ENCODE results near the gene PXT1.
A peak's percentile ranks its signal among the peaks of the same experiment; 100 is the strongest.
"Not testable (repeated sequence)": the region's sequence is repeated elsewhere in the genome, so short reads cannot be mapped to it uniquely, and the experiment has no call there.

Gene PXT1

DNA sequence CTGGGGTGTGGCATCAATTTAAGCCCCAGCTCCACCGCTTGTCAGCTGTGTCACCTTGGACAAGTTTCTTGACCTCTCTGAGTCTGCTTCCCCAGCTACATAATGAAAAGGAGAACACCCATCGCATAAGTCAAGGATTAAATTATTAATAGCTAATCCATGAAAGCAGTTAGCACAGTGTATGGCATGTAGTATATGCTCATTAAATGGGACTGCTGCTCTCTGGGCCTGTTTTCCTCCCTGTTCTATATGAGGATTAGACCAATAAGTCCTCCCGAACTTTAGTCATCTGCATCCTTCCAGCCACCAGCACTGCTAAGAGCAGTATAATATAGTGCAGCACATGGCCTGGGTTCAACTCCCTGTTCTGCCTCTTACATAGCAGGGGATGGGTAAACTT, 74.9 kb downstream of the PXT1 start:
- H3K4me3 ChIP-seq (replicated peaks; ENCODE audit: low read depth, low read length), result no peak overlapping the region
- TF ChIP-seq, protein P1, sequence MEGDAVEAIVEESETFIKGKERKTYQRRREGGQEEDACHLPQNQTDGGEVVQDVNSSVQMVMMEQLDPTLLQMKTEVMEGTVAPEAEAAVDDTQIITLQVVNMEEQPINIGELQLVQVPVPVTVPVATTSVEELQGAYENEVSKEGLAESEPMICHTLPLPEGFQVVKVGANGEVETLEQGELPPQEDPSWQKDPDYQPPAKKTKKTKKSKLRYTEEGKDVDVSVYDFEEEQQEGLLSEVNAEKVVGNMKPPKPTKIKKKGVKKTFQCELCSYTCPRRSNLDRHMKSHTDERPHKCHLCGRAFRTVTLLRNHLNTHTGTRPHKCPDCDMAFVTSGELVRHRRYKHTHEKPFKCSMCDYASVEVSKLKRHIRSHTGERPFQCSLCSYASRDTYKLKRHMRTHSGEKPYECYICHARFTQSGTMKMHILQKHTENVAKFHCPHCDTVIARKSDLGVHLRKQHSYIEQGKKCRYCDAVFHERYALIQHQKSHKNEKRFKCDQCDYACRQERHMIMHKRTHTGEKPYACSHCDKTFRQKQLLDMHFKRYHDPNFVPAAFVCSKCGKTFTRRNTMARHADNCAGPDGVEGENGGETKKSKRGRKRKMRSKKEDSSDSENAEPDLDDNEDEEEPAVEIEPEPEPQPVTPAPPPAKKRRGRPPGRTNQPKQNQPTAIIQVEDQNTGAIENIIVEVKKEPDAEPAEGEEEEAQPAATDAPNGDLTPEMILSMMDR (IDR thresholded peaks at IDR 0.05; ENCODE audit: low read depth, low read length, missing control alignments), result no peak
- no peak for DNase-seq (ENCODE audit: extremely low read depth, low read depth)

DNA sequence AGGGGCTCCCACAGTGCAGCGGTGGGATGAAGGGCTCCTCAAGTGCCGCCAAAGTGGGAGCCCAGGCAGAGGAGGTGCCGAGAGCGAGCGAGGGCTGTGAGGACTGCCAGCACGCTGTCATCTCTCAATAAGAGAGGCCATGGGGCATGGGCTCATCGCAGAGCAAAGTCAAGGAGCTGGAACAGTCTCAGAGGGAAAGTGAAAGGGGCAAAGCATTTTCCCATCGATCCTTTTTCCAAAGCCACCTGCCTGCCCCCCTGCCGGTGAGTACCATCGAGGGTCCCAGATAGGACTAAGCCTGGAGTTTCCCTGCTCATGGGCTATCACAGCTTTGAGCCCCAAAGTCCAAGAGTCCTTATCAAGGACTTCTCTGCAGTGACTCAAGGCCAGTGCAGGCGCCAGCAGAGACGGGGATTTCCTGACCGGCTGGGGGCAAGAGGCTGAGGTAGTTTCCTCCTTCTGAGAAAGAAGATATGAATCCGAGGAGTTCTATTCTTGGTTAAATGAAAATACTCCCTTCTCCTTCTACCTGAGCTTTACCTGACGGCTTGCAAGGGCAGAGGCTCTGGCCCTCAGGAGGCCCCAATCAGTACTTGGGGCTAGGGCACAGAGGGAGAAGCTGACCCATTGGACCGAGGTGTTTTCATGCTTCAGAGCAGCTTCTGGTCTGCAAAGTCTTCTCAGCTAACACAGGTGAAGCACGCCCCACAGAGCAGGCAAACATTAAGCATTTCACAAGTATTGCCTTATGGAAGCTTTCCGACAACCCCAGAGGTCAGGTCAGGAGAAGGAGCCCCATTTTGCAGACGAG, 77.8 kb downstream of the PXT1 start:
- TF ChIP-seq, protein P1 (IDR thresholded peaks at IDR 0.05; ENCODE audit: low read depth, low read length, missing control alignments), result no peak
- H3K4me3 ChIP-seq (replicated peaks; ENCODE audit: low read depth, low read length), result no peak overlapping the region
- no peak for DNase-seq (ENCODE audit: extremely low read depth, low read depth)

DNA sequence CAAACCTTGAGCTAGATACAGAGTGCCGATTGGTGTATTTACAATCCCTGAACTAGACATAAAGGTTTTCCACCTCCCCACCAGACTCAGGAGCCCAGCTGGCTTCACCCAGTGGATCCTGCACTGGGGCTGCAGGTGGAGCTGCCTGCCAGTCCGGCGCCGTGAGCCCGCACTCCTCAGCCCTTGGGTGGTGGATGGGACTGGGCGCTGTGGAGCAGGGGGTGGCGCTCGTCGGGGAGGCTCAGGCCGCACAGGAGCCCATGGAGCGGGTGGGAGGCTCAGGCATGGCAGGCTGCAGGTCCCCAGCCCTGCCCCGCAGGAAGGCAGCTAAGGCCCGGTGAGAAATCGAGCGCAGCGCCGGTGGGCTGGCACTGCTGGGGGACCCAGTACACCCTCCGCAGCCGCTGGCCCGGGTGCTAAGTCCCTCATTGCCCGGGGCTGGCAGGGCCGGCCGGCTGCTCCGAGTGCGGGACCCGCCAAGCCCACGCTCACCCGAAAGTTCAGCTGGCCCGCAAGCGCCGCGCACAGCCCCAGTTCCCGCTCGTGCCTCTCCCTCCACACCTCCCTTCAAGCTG, 78.5 kb downstream of the PXT1 start:
- not testable (repeated sequence) for DNase-seq (ENCODE audit: extremely low read depth, low read depth); H3K4me3 ChIP-seq (replicated peaks; ENCODE audit: low read depth, low read length)

DNA sequence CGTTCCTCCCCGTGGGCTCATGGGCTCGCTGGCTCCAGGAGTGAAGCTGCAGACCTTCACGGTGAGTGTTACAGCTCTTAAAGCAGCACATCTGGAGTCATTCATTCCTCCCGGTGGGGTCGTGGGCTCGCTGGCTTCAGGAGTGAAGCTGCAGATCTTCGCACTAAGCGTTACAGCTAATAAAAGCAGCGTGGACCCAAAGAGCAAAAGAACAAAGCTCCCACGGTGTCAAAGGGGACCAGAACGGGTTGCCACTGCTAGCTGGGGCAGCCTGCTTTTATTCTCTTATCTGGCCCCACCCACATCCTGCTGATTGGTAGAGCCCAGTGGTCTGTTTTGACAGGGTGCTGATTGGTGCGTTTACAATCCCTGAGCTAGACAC, 79.3 kb downstream of the PXT1 start:
- not testable (repeated sequence) for DNase-seq (ENCODE audit: extremely low read depth, low read depth); H3K4me3 ChIP-seq (replicated peaks; ENCODE audit: low read depth, low read length)

DNA sequence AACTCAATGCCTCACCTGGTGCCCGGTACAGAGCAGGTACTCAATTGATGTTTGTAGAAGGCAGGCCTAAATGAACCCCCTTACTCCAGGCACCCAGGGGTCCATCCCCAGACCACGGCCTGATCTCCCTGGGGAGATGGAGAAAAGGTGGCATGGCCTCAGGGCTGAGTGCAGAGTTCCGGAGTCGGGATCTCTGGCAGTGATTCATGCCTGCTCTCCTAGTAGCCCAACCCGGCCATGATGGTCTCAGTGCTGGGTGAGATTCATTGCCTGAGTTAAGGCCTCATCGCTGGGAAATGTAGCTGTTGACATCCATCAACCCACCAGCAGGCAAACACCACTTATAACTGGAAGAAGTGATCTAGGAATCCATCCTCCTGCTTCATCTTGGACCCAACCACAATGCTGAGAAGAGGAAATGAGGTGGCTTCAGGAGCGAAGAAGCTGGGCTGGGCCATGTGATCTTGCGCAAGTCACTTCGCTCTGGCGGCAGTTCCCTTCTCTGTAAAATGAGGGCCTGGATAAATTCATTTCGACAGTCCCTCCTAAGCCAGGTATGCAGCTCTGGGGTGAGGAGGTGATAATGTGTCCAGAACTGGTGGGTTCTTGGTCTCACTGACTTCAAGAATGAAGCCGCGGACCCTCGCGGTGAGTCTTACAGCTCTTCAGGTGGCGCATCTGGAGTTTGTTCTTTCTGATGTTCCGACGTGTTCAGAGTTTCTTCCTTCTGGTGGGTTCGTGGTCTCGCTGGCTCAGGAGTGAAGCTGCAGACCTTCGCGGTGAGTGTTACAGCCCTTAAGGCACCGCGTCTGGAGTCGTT, 79.9 kb downstream of the PXT1 start:
- TF ChIP-seq, protein P1 (IDR thresholded peaks at IDR 0.05; ENCODE audit: low read depth, low read length, missing control alignments), result no peak
- no peak for DNase-seq (ENCODE audit: extremely low read depth, low read depth)
- H3K4me3 ChIP-seq (replicated peaks; ENCODE audit: low read depth, low read length), result no peak overlapping the region

DNA sequence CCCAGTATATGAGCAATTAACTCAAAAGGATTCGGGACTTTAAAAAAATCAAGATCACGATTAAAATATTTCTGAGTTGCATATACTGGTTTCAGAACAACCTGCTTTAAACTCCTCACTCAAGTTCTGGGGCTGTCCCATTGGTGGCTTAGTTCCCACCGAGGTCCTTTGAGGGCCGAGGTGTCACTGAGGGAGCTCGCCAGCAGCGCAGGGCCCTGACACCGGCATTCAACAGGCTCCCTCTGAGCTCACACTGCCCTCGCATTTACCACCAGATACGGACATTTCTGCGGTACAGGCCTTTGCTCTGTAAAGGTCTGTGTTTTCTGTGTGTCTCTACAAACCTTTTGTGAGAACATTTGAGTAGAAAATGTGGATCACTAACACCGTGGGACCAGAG, 81.6 kb downstream of the PXT1 start:
- TF ChIP-seq, protein P1 (IDR thresholded peaks at IDR 0.05; ENCODE audit: low read depth, low read length, missing control alignments), result no peak
- H3K4me3 ChIP-seq (replicated peaks; ENCODE audit: low read depth, low read length), result no peak overlapping the region
- no peak for DNase-seq (ENCODE audit: extremely low read depth, low read depth)

DNA sequence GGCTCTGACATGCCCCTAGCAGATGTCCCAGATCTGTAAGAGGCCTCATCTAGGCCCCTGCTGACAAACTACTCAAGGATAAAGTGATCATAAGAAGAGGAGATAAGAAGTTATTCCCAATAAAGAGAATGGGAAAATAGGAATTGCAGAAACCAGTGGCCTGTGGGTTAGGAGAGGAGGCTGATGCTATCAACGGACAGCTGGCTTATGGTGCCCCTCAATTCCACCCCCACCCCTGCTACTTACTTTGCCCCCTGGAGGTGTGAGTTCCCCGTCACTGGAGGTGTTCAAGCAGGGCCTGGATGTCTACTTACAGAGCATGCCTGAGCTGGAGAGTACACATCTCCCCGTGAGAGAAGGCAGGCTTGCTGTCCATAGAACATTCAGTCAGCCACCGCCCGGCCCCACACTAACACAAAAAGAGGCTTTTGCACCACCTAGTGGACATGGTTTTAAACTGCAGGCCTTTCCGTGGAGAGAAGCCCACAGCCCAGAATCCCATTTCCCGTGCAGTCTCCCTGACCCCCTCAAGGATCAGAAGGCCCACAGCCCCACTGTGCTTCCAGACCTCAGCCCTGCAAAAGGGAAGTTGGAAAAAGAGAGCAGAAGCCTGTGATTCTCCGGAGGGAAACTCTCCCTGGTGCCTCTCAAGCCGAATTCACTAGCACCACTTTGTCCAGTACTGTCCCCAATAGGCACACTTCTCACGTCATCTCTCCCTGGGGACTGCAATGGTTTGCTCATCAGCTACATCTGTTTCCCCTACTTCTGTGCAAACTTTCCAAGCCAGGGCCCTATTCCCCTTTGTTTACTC, 82.2 kb downstream of the PXT1 start:
- TF ChIP-seq, protein P1 (IDR thresholded peaks at IDR 0.05; ENCODE audit: low read depth, low read length, missing control alignments), result peak; percentile 78
- DNase-seq (ENCODE audit: extremely low read depth, low read depth), result peak; percentile 49
- H3K4me3 ChIP-seq (replicated peaks; ENCODE audit: low read depth, low read length), result no peak overlapping the region
